LHCN-M2 (cell line): ENCODE data around the gene RAD51B. TPM values are rescaled to one million over a fixed set of nuclear protein-coding genes. Genes with fewer than 3 reads are reported as not detected.
A peak's percentile ranks its signal among the peaks of the same experiment; 100 is the strongest.

Experiments
- DNase-seq: peaks from one replicate; pipeline ENCODE4 v3.0.0-alpha.2; 2012; ENCODE audit warnings: low read depth
- total RNA-seq: library from RNA; depleted of rRNA; stranded (reverse); fragments of >200 nt; gene quantifications from 2 replicates; pipeline ENCODE4 v1.2.3, GENCODE V29; 2014

The RAD51B gene
- total RNA-seq, 1 experiment from 2014 or later, result 14.5 TPM

- DNase-seq, result no peak
Measured at GRCh38 chr14:68543516-68543915, 723.9 kb downstream of the RAD51B start.

GRCh38 chr14:68544081-68544892 lies 724.7 kb downstream of the RAD51B start:
- peak; percentile 99 for DNase-seq

GRCh38 chr14:68546839-68547238 lies 727.3 kb downstream of the RAD51B start:
- peak; percentile 84 for DNase-seq

- DNase-seq, result peak; percentile 99
Measured at GRCh38 chr14:68547305-68548193, 728.0 kb downstream of the RAD51B start.

- peak; percentile 98 for DNase-seq
Measured at GRCh38 chr14:68548194-68549076, 728.9 kb downstream of the RAD51B start.

- peak; percentile 94 for DNase-seq
Measured at GRCh38 chr14:68550338-68550715, 730.7 kb downstream of the RAD51B start.

GRCh38 chr14:68551045-68551683 lies 731.6 kb downstream of the RAD51B start:
- peak; percentile 53 for DNase-seq

GRCh38 chr14:68552075-68552474 lies 732.5 kb downstream of the RAD51B start:
- DNase-seq, result no peak

GRCh38 chr14:68552602-68553001 lies 733.0 kb downstream of the RAD51B start:
- peak; percentile 96 for DNase-seq

GRCh38 chr14:68553311-68553710 lies 733.7 kb downstream of the RAD51B start:
- peak; percentile 29 for DNase-seq

GRCh38 chr14:68554231-68554630 lies 734.7 kb downstream of the RAD51B start:
- no peak for DNase-seq

- no peak for DNase-seq
Measured at GRCh38 chr14:68556253-68556652, 736.7 kb downstream of the RAD51B start.

- DNase-seq, result no peak
Measured at GRCh38 chr14:68557648-68558047, 738.1 kb downstream of the RAD51B start.

GRCh38 chr14:68558096-68558495 lies 738.5 kb downstream of the RAD51B start:
- DNase-seq, result no peak

- DNase-seq, result no peak
Measured at GRCh38 chr14:68559949-68560348, 740.4 kb downstream of the RAD51B start.

GRCh38 chr14:68561531-68562007 lies 742.0 kb downstream of the RAD51B start:
- DNase-seq, result no peak

GRCh38 chr14:68562911-68563250 lies 743.3 kb downstream of the RAD51B start:
- DNase-seq, result no peak

GRCh38 chr14:68563251-68564131 lies 743.9 kb downstream of the RAD51B start:
- DNase-seq, result peak; percentile 96

GRCh38 chr14:68564191-68564825 lies 744.7 kb downstream of the RAD51B start:
- peak; percentile 80 for DNase-seq
